GM19328 (cell line): ENCODE measurements around the gene PLA2G4B.
A peak's percentile ranks its signal among the peaks of the same experiment; 100 is the strongest.

Experiments
- ATAC-seq: cut with Tn5 transposase; IDR thresholded peaks from one replicate; pipeline ENCODE4 v1.9.1; 2021; ENCODE audit warnings: mild to moderate bottlenecking, moderate library complexity; ENCODE audit not compliant: unreplicated experiment

The PLA2G4B gene

DNA sequence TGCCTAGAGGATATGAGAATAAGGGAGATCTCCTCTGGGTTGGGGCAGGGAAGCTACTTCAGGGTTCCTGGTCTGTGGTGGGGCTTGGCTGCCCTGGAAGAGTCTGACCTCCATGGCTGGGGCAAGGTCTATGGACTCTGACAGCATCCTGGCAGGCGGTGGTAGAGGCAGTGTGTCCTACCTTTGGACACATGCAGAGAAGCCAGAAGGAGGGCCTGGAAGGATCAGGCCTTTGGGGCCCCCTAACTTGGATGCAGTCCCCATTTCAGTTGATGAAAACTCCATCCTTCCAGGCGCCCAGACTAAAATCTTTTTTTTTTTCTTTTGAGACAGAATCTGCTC, 44.8 kb downstream of the PLA2G4B start:
- ATAC-seq, result no peak

DNA sequence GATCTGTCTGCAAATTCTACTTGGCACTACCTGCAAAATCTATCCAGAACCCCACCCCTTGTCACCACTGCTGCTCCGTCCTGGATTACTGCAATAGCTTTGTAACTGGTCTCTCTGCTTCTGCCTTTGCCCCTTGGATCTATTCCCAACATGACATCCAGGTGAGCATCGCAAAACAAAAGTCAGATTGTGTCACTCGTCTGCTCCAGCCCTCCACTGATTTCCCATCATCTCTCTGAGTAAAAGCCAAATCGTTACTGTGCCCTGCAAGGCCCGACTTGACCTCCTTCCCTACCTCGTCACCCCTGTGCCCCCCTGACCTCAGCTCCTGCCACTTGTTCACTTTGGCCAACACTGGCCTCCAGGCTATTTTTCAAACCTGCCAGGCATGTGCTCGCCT, 45.8 kb downstream of the PLA2G4B start:
- ATAC-seq, result no peak

DNA sequence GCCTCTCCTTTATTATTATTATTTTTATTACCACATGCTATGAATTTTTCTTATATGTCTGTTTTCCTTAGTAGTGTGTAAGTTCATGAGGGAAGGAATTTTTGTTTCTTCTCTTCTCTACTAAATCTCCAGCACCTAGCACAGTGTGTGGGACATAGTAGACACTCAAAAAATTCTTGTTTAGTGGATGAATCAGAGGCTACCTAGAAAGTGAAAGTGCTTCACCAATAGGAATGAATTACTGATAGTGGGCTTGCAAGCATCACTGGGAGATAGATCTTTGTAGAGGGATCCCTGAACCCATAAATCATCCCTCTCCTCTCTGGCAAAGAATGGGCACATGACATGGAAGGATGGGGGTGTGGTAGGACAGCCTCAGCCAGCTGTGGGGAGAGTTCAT, 46.7 kb downstream of the PLA2G4B start:
- ATAC-seq, result no peak

DNA sequence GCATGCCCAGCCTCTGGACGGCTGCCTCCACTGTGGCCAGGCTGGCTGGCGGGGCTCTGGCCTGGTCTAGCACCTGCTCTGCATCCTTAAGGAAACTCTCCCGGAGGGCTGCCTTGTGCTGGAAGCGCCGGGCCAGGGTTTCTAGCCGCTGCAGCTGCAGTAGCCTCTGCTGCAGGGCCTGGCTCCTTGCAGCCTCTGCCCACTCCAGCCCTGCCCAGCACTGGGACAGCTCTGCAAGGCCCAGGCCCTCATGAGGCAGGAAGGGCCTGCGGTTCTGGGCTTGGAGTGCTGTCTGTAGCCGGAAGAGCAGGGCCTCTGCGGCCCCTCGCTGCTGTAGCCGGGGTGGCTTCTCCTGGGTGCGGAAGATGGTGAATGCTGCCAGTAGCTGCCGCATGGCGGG, 47.2 kb downstream of the PLA2G4B start:
- no peak for ATAC-seq

DNA sequence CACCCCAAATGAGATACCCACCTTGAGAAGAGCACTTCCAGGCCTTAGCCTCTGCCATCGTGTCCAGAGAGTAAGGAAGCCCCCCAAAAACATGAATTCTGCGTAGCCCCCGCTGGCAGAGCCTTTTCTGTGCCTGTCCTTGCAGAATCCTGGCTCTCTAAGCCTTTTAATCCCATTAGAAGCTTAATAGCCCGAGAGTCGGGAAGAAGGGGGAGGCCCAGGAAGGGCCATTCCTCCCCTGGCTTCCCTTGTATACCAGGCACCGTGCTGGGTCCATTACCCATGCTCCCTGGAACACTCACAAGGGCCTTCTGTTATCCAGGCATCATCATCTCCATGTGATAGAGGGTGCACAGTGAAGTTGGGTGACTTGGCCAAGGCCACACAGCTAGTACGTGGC, 48.1 kb downstream of the PLA2G4B start:
- no peak for ATAC-seq

DNA sequence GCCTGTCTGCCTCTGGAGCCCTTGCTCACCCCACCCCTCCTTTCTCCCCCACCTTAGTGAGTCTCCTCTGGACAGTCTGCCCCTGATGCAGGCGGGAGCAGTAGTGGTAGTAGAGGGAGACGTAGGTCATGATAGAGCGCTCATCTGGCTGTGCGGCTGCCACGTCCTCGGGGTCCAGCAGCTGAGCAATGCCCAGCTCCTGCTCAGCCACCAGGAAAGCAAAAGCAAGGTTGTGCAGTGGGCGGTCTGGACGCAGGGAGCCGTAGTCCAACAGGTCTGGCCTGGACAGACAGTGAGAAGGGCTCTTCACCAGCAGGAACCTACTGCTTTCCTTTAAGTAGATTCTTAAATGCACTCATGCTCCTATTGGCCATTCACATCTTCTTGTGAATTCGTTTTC, 48.5 kb downstream of the PLA2G4B start:
- ATAC-seq, result no peak

DNA sequence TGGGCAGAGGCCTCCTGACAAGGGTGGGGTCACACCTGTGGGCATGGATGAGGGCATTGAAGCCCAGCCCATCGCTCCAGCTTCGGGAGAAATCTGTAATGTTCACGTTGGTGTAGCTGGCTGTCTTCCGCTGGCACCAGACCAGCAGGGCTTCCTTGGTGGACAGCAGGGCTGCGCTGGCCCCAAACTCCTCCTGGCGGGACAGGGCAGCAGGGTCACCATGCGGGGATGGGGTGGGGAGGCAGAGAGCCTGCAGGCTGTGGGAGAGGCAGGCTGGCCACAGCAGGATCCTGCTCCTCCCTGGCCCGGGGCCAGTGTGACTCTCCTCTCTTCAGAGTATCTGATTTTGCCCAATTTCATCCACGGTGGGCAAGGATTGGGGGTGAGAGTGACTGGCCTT, 49.2 kb downstream of the PLA2G4B start:
- ATAC-seq, result no peak

DNA sequence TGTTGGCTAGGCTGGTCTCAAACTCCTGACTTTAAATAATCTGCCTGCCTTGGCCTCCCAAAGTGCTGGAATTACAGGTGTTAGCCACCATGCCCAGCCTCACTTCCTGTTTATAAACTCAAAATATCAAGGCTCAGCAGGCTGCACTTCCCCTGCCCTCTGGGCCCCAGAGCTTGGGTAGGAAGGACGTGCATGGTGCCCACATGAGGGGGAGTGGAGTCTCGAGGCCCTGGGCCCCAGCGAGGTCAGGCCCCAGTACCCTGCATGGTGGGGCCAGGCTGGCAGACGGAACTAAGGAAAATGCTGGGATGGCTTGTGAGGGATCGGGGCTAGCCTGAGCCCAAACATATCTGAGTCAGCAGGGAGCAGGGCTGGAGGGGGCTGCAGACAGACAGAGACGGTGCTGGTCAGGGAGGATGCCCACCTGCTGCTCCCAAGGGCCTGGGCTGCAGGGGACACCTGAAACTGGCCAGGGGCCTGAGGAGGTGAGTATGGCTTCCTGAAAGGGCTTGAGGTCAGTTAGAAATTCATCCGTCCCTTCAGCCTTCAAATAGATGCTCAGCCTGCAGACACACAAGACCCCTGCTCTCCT, 50.1 kb downstream of the PLA2G4B start:
- ATAC-seq, result no peak

DNA sequence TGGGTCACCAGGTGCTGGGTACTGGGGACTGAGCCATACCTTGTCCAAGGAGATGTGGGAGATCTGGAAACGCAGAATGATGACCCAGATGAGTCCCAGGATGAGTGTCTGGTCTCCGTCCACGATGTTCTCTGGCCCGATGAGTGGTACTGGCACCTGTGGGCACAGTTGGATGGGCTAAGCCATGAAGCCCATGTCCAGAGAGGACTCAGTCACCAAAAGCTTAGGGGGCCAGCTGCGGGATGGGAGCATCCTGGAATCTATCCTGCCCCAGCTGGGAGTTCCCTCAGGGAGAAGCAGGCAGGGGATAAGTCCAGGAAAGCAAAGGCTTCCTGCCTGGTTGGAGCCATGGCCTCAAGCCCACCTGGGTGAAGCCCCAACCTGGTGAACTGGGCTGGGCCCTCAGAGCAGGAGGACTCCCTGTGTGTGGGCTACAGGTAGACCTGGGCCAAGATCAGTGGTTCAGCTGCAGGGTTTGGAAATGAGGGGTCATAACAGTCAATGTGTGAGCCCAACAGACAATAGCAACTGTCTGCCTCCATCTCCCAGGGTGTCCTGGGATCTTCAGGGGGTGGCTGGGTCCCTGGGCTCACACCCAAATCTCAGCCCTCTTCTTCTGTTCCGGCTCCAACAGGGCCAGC, 51.5 kb downstream of the PLA2G4B start:
- no peak for ATAC-seq

DNA sequence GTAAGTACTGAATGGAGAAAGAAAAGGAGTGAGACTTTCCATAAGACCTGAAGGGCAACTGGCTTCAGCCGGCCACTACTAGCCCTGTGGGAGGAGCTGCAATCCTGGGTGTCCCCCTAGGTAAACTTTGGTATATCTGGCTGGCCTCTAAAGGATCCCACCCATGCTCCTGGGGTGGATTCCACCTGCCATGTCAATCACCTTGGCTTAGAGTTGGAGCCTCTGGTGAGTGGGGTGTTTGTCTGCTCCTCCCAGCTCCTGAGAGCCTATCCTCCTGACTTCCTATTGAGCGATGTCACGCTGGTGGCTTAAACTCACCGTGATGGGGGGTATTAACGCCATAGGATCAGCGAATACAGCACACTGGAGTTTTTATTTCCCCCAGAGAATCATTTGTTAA, 52.6 kb downstream of the PLA2G4B start:
- no peak for ATAC-seq

DNA sequence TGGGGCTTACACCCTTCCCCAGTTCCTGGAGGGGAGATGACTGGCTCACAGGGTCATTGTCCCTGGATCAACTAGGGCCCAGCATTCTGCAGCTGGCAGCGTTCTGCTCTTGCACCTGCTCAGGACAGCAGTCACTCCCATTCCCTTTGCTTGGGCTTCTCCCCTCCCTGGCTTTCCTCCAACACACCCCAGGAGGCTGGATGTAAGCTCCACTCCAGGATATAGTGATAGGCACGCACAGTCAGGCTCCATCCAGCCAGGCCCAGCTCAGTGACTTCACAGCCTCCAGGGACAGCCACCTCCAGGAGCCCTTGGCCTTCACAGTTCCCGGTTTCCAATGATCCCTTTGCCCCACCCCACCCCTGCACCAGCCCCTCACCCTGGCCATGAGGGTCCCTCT, 53.3 kb downstream of the PLA2G4B start:
- no peak for ATAC-seq

DNA sequence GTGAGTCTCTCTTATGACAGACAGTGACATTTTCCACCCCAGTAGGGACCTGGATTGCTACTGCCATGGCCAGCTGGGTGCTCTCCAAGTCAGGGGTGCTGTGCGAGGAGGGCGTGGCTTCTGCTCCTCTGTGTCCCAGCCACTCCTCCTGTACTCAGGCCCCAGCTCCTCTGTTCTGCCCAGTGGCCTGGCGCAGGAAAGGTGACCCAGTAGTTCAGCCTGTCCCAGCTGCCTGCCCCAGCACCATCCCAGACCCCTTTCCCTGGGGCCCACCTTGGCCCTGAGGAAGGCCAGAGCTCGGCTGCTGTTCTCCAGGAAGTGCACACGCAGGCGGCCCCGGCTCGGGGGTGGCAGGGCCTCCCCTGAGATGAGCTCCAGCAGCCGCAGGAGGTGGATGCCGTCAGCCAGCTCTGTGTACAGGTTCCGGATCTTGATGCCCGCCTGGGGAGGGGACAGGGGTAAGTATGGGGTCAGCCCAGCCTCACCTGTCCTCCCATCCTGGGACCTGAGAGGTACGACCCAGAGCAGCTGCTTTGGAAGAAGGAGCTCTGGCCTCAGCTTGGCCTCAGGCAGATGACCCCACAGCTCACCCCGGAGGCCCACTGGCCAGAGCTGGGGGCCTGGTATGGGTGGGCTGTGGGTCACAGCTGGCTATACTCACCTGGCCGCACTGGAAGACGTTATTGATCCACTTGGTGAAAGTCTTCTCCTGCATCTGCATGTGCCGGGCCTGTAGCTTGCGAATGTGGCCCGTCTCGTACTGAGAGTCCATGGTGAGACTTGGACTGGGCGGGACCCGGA, 54.2 kb downstream of the PLA2G4B start:
- no peak for ATAC-seq

DNA sequence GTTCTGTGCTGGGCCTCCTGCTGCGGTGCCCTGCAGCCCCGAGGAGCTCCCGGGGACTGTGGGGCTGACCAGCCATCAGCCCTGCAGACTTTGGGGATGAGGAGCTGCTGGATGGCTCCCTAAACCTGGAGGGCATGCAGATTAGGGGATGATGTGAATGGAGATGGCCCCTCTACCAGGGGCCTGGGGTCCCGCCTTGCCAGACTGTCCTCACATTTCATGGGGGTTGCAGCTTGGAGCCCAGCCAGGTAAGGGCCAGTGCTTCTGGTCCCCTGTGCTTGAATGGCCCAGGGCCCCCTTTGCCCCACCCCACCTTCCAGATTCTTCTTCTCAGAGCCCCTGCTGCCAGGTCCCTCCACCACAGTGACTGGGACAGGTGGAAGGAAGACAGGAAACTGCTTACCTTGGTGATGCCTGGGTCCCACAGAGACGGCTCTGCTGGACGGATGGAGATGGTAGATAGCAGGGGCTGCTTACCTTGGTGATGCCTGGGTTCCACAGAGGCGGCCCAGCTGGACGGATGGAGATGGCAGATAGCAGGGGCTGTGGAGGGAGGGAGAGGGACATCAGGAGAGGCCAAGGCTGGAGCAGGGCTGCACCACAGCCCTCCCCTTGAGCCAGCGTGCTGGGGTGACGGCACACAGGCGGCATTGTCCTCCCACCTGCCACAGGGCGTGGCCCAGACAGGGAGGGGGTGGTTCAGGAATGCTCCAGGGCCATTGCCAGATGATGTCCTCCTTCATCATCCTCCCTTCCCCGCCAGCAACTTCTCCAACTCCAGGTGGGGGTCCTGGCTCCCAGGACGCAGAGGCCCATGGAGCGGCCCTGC, 55.0 kb downstream of the PLA2G4B start, which contains the start of gene SPTBN5:
TSS of gene SPTBN5 (minus strand) at position 632 of the 829 bp plus-strand sequence. CDS start at position 76, 556 bp downstream.
- no peak for ATAC-seq

DNA sequence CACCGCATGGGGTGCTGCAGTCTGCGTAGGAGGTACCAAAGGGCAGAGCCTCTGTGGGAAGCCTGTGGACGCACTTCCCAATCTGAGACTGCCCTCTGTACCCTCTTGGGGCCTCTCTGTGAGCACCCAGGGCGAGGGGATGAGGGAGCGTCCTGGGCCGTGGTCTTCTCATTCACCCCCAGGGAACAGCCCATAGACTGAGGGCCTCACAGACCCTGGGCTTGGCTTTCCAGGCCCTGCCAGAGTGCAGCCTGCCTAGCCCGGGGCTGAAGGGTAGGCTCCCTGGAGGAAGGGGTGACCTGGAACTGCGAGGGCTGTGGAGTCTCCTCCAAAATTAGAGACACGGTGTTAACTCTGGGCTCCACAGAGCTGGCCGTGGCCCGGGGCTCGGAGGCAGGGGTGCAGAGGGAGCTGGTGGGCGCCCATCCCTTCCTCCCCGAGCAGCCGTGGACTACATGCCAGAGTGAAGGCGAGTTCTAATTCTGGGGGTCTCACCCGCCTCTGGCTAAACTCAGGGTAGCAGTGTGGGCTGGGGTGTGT, 55.7 kb downstream of the PLA2G4B start:
- no peak for ATAC-seq

DNA sequence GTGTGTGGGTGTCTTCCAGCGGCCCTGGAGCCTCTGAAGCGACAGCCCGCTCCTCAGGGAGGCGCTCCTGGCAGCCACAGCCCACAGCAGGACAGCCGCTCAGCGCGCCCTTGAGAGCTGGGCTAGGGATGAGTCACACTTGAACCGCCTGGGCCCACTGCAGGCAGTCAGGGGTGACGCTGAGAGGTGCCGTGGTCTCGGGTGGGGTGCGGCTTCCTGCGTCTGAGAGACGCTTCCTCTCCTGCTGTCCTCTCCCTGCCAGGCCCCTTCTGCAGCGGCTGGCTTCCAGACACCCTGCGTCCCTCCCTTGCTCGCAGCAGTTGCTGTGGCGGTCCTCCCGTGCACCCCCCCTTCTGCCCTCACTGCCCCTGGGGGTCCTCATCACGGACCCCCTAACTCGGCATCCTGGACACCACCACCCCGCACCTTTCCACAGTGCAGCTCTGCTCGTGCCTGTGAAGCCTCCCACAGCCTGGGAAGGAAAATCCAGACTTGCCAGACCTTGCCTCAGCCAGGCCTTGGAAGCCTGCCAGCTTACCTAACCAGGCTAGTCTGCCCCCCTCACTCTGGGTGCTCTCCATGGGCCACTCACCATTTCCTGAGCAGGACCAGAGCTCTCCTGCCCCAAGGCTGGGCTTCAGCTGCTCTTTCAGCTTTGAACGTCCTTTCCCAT, 56.3 kb downstream of the PLA2G4B start:
- peak; percentile 76 for ATAC-seq

DNA sequence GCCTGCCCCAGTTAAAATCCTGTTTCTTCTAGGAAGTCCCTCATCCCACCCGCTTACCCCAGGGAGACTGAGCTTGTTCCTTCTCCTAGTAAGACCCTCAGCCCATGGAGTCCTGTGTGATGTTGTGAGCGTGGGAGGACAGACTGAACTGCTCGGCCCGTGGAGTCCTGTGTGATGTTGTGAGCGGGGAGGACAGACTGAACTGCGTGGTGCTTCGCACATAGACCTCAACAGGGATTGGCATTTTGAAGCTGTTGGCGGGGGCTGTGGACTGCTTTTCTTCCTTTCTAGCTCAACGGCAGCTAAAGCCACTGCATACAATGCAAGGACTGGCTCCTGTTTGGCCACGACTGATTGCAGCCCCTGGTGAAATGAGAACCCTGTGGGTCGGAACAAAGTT, 56.8 kb downstream of the PLA2G4B start:
- no peak for ATAC-seq

DNA sequence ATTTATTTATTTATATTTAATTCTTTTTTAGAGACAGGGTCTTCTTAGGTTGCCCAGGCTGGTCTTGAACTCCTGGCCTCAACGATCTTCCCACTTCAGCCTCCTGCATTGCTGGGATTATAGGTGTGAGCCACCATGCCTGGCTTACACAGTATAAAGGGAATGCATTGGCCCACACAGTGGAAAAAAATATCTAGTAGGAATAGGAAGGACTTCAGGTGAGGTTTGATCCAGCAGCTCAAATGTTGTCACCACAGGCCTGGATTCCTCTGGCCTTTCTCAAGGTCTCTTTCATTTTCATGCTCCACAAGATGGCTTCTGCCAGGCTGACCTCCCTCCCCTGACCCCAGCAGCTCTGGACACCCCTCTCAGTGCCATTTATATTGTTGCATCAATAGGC, 57.3 kb downstream of the PLA2G4B start:
- no peak for ATAC-seq

DNA sequence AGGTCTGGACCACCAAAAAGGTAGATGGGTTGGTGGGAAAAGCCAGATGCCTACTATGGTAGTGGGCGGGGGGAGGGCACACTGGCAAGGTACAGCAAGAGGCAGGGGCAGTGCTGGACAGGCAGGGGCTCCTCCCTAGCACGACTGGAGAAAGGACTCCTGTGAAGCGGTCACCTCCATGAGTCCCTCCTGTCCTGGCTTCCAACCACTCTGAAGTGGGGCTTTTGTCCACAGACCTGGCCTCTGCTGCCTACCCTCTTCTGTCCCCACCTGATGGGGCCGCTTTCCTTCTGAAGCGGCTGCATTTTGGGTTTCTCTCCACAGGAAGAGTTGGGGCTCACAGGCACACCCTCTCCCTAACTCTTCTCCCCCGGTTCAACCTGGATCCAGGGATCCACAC, 57.9 kb downstream of the PLA2G4B start:
- ATAC-seq, result no peak

DNA sequence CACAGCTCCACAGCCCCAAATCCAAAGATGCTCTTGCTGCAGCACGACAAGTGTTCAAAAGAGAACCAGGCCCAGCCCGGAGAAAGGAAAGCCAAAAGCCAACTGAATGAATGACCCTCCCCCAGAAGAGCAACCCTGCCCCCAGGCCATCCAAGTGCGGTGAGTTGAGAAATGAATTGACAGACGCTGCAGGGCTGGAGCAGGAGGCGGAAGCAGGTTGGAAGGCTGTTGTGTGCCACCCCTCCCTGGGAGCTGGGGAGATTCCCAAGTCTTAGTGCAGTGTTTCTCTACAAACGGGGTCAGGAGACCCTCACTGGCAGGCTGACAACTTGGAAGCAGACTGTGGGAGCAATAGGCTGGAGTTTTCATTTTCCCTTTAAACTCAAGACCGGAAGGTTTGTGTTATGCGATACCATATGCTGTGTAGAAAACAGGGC, 58.7 kb downstream of the PLA2G4B start:
- ATAC-seq, result no peak
